ENCODE measurements around the gene PFDN6. TPM values are rescaled to one million over a fixed set of nuclear protein-coding genes. Genes with fewer than 3 reads are reported as not detected.
A peak's percentile ranks its signal among the peaks of the same experiment; 100 is the strongest.

Gene PFDN6
- total and polyA plus RNA-seq, 2 experiments from 2014 or later = 56.1 to 62.2 TPM

DNA sequence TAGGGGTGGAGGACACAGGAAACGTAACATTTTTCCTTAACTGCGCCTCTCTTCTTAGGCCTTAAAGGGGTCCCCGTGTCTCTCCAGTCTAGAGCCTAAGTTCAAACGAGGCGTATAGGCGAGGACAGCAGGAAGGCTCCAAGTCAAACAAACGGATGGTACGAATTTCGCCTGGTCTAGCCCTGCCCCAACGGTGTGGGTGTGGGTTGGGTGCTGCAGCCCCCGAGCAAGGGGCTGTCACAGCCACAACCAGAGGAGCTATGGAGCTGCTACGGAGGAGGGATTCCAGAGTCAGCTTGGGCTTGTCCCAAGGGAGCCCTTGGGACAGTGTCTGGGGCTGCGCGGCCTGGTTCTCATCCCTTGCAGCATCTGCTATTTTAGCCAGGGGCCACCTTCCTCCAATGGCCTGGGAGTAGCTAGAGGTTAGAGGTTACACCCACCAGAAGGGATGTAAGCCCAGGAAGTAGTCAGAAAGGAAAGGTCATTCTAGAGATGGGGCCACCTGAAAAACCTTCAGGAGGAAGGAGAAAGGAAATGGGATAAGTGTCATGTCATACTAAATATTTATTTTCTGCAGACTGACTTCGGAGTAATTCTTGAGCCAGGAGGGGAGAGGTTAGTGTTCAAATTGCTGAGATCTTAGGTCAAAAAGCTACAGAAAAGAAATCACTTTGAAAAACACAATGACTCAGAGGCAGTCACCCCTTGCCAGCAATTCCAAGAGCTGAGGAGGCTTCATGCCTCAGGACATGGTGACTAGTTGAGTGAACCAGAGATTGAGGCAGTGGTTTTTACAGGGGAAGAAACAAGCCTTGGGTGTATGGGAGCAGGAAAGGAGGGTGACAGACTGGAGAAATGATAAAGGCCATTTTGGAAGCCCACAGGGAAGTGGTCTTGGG, 39.4 kb upstream of the PFDN6 start (continued):
- TF ChIP-seq, protein P1, sequence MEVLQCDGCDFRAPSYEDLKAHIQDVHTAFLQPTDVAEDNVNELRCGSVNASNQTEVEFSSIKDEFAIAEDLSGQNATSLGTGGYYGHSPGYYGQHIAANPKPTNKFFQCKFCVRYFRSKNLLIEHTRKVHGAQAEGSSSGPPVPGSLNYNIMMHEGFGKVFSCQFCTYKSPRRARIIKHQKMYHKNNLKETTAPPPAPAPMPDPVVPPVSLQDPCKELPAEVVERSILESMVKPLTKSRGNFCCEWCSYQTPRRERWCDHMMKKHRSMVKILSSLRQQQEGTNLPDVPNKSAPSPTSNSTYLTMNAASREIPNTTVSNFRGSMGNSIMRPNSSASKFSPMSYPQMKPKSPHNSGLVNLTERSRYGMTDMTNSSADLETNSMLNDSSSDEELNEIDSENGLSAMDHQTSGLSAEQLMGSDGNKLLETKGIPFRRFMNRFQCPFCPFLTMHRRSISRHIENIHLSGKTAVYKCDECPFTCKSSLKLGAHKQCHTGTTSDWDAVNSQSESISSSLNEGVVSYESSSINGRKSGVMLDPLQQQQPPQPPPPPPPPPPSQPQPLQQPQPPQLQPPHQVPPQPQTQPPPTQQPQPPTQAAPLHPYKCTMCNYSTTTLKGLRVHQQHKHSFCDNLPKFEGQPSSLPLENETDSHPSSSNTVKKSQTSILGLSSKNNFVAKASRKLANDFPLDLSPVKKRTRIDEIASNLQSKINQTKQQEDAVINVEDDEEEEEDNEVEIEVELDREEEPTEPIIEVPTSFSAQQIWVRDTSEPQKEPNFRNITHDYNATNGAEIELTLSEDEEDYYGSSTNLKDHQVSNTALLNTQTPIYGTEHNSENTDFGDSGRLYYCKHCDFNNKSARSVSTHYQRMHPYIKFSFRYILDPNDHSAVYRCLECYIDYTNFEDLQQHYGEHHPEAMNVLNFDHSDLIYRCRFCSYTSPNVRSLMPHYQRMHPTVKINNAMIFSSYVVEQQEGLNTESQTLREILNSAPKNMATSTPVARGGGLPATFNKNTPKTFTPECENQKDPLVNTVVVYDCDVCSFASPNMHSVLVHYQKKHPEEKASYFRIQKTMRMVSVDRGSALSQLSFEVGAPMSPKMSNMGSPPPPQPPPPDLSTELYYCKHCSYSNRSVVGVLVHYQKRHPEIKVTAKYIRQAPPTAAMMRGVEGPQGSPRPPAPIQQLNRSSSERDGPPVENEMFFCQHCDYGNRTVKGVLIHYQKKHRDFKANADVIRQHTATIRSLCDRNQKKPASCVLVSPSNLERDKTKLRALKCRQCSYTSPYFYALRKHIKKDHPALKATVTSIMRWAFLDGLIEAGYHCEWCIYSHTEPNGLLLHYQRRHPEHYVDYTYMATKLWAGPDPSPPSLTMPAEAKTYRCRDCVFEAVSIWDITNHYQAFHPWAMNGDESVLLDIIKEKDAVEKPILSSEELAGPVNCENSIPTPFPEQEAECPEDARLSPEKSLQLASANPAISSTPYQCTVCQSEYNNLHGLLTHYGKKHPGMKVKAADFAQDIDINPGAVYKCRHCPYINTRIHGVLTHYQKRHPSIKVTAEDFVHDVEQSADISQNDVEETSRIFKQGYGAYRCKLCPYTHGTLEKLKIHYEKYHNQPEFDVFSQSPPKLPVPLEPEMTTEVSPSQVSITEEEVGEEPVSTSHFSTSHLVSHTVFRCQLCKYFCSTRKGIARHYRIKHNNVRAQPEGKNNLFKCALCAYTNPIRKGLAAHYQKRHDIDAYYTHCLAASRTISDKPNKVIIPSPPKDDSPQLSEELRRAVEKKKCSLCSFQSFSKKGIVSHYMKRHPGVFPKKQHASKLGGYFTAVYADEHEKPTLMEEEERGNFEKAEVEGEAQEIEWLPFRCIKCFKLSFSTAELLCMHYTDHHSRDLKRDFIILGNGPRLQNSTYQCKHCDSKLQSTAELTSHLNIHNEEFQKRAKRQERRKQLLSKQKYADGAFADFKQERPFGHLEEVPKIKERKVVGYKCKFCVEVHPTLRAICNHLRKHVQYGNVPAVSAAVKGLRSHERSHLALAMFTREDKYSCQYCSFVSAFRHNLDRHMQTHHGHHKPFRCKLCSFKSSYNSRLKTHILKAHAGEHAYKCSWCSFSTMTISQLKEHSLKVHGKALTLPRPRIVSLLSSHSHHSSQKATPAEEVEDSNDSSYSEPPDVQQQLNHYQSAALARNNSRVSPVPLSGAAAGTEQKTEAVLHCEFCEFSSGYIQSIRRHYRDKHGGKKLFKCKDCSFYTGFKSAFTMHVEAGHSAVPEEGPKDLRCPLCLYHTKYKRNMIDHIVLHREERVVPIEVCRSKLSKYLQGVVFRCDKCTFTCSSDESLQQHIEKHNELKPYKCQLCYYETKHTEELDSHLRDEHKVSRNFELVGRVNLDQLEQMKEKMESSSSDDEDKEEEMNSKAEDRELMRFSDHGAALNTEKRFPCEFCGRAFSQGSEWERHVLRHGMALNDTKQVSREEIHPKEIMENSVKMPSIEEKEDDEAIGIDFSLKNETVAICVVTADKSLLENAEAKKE (CRISPR knock-in tag; IDR thresholded peaks at IDR 0.05) = no peak
- TF ChIP-seq CREB1 (CRISPR knock-in tag; IDR thresholded peaks at IDR 0.05; ENCODE audit: low read depth) = no peak
- TF ChIP-seq STAT1 (IDR thresholded peaks at IDR 0.05; ENCODE audit: unreplicated experiment) = no peak
- no peak for TF ChIP-seq JUNB (IDR thresholded peaks at IDR 0.05; ENCODE audit: unreplicated experiment)

DNA sequence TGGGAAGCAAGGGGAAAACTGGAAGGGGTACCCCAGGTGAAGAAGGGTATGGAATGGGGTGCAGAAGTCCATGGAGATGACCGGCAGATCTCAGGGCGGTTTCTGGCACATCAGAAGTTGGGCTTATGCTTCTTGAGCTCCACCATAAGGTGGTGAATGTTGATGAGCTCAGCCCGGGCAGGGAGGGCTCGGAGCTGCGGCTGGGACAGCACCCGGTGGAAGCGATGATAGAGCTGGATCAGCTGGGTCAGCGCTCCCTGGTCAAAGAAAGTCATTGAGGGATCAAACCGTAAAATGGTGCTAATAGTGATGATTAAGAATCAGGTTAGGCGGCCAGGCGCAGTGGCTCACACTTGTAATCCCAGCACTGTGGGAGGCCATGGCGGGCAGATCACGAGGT, 38.7 kb upstream of the PFDN6 start:
- Histone ChIP-seq H3K27ac (ENCODE audit: low read depth) (no peak overlapping the region), H4K20me1 (replicated peaks; ENCODE audit: insufficient read depth) (no peaks in the 10 kb centered on the region), H3K79me2 (replicated peaks; ENCODE audit: insufficient read depth) (no peaks in the 10 kb centered on the region), H3K9me2 (ENCODE audit: insufficient read depth) (no peaks in the 10 kb centered on the region), H3K4me1 (ENCODE audit: insufficient read depth) (peaks cover 12% of the 10 kb centered on the region), H3K4me2 (no peak overlapping the region), H3K27me3 (ENCODE audit: insufficient read depth) (peaks cover 31% of the 10 kb centered on the region), H3K4me3 (no peak overlapping the region), H3K36me3 (ENCODE audit: insufficient read depth) (no peaks in the 10 kb centered on the region), H2AFZ (no peak overlapping the region), H3F3A (replicated peaks; ENCODE audit: low read depth) (peaks cover 10% of the 10 kb centered on the region; the same call in 1 of the 2 replicates)
- no peak overlapping the region; the same call in 1 of the 2 replicates for H3K27ac Mint-ChIP-seq
- ATAC-seq (no peak), DNase-seq (ENCODE audit: low spot score) (no peak)
- H3K27me3 Mint-ChIP-seq (ENCODE audit: insufficient read depth, low read depth, poor library complexity) = peaks cover 15% of the 10 kb centered on the region
- peaks cover 19% of the 10 kb centered on the region for H3K4me1 Mint-ChIP-seq
- peak overlapping the region; percentile 82; the same call in 2 of the 3 replicates for H3K4me3 Mint-ChIP-seq
- H3K9me3 Mint-ChIP-seq = no peaks in the 10 kb centered on the region
- H3K36me3 Mint-ChIP-seq (ENCODE audit: low read depth) = peaks cover 20% of the 10 kb centered on the region
- TF ChIP-seq, protein P2, sequence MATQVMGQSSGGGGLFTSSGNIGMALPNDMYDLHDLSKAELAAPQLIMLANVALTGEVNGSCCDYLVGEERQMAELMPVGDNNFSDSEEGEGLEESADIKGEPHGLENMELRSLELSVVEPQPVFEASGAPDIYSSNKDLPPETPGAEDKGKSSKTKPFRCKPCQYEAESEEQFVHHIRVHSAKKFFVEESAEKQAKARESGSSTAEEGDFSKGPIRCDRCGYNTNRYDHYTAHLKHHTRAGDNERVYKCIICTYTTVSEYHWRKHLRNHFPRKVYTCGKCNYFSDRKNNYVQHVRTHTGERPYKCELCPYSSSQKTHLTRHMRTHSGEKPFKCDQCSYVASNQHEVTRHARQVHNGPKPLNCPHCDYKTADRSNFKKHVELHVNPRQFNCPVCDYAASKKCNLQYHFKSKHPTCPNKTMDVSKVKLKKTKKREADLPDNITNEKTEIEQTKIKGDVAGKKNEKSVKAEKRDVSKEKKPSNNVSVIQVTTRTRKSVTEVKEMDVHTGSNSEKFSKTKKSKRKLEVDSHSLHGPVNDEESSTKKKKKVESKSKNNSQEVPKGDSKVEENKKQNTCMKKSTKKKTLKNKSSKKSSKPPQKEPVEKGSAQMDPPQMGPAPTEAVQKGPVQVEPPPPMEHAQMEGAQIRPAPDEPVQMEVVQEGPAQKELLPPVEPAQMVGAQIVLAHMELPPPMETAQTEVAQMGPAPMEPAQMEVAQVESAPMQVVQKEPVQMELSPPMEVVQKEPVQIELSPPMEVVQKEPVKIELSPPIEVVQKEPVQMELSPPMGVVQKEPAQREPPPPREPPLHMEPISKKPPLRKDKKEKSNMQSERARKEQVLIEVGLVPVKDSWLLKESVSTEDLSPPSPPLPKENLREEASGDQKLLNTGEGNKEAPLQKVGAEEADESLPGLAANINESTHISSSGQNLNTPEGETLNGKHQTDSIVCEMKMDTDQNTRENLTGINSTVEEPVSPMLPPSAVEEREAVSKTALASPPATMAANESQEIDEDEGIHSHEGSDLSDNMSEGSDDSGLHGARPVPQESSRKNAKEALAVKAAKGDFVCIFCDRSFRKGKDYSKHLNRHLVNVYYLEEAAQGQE (IDR thresholded peaks at IDR 0.05; ENCODE audit: unreplicated experiment) = no peak
- TF ChIP-seq EZH2phosphoT487 (IDR thresholded peaks at IDR 0.05; ENCODE audit: unreplicated experiment) (no peak), ZNF331 (CRISPR knock-in tag; IDR thresholded peaks at IDR 0.05; ENCODE audit: low read depth) (no peak), CREB1 (CRISPR knock-in tag; IDR thresholded peaks at IDR 0.05; ENCODE audit: low read depth) (no peak), JUNB (IDR thresholded peaks at IDR 0.05; ENCODE audit: unreplicated experiment) (no peak)
